ENCODE data around the gene SLC18A2.
A peak's percentile ranks its signal among the peaks of the same experiment; 100 is the strongest.
"Not testable (repeated sequence)": the region's sequence is repeated elsewhere in the genome, so short reads cannot be mapped to it uniquely, and the experiment has no call there.

The SLC18A2 gene

DNA sequence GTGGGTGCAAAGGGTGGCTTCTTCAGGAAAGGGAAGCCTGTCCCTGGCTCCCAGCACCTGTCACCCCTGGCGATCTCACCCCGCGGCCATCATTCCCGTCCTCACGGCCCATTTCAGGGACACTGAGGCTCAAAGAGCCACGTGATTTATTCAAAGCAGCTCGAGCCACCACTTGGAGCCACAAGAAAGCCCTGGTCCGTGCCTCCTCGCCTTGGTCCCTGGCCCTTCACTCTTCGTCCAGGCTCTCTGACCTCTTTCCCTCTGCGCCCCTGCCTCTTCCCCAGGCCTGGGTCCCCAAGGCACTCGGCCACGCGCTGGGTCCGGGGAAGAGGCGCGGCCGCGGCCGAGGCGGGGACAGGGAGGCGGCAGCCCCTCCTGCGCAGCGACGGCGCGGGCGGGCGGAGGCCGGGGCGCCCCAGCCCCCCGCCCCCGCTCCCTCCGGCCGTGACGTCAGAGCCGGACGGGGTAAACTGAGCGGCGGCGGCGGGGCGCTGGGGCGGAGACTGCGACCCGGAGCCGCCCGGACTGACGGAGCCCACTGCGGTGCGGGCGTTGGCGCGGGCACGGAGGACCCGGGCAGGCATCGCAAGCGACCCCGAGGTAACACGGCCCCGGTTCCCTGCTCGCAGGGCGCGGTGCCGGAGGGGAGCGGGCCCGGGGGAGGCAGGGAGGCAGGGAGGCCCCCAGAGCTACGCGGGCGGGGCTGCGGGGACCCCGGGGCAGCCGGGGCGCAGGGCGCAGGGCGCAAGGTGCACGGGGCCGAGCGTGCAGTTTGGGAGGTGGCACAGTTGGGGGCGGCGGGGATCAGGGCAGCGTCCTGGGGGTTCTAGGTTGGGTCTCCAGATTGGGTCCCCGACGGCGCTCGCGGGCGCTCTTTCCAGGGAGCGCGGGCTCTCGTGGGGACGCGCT, at the start of gene SLC18A2:
Gene SLC18A2, plus strand, starts transcription at position 494 of the 909 bp plus-strand sequence. CDS start 580 bp downstream, outside the sequence.
- DNase-seq: no peak

DNA sequence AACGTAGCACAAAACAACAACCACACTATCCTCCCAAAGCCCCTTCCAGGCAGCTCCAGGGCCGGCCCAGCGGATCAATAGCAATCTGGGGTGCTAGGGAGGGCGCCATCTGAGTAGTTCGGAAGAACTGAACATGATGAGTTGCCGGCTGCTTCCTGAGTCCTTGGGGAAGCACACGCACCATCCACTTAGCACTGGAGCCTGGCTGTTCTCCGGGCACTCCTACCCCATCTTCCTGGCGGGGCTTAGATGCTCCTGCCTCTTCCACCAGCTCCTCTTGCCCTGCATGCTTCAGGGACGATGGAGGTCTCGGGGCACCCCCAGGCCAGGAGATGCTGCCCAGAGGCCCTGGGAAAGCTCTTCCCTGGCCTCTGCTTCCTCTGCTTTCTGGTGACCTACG, 43.7 kb upstream of the SLC18A2 start, which contains the start of gene KCNK18:
Gene KCNK18, plus strand, starts transcription at position 301 of the 400 bp plus-strand sequence. Its CDS starts 0 bp downstream, at position 301.
- no peak for DNase-seq

- DNase-seq: no peak
Observed at GRCh38 chr10:117198088-117198487, 42.8 kb upstream of the SLC18A2 start.

DNA sequence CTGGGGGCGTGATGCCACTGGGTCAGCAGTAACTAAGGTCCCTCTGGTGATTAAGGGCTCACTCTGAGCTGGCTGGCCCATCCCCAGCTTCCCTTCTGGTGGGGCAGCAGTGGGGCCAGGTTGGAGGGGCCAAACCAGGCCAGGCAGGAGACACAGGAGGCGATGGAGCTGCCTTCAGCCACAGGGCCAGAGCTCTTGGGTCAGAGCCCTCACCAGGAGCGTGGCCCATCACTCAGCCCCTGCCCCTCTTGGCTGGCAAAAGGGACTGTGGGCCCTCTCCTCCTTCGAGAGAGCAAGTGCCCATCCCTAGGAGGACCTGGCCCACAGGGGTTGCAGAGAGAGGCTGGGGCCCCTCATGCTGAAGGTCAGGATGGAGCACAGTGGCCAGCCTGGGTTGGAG, 39.1 kb upstream of the SLC18A2 start:
- no peak for DNase-seq

DNA sequence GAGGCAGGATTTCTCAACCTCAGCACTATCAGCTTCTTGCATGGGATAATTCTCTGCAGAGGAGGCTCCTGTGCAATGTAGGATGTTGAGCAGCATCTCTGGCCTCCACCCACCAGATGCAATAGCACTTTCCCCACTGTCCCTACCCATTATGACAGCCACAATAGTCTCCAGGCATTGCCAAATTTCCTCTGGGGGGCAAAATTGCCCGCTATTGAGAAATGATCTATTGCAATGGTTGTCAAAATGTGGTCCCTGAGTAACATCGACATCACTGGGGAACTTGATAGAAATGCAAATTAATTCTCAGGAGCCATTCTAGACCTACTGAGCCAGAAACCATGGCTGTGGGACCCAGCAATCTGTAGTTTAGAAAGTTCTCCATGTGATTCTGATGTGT, 36.6 kb upstream of the SLC18A2 start:
- no peak for DNase-seq

- no peak for DNase-seq
Observed at GRCh38 chr10:117212176-117212575, 28.7 kb upstream of the SLC18A2 start.

GRCh38 chr10:117214401-117214800, 26.5 kb upstream of the SLC18A2 start:
- DNase-seq: no peak

DNA sequence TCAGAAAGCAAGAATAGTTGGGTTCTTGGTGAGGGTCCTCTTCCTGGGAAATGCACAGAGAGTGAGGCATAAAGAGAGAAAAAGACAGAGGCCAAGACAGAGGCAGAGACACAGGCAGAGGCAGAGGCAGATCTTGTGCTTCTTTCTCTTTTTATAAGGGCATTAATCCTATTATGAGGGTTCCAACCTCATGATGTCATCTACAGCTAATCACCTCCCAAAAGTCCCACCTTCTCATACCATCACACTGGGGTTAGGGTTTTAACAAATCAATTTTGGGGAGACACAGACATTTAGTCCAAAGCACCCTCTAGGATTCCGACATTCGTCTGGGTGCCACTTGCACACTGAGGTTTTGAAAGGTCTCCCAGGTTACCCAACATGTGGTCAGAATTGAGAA, 25.8 kb upstream of the SLC18A2 start:
- no peak for DNase-seq

DNA sequence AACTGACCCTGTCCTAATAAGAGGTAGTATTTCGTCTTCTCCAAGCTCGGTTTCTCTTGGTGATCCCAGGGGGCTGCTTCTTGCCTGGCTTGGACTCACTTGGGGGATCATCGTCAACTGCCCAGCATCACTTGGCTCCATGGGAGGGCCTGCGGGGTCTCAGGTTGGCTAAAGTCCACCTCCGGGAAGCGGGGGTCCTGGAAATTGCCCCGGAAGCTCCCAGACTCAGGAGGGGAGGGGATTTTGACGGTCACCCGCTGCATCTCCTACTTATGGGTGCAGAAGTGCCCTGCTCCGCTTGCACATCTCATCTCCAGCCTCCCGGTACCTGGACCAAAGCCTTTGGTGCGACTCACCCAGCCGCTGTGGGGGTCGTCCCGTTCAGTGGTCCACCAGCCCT, 24.9 kb upstream of the SLC18A2 start:
- DNase-seq: no peak

DNA sequence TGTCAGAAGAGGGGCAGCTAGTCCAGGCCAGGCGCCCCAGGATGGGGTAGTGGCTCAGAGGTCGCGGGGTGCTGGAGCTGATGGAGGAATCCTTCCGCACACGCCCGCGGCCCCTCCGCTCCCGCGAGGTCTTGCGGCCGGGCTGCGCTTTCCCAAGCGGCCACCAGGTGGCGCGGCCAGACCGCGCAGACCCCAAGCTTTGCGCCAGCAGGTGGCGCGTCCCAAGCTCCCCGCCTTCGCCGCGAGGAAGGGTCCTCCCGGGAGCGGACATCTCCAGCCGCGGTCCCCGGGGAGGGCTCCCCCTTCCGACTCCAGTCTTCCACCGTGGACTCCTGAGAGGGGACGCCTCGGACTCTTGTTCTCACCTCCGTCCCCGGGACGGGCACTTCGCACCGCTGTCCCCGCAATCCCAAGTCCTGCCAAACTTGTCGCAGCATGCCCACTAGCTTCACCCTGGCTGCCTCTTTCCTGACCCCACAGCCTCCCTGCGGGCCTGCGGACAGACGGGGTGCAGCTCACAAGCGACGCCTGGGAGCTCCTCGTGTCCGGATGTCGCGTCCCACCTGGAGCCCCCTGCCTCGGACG, 24.2 kb upstream of the SLC18A2 start:
- peak; percentile 35 to 67 (median 51) for DNase-seq

GRCh38 chr10:117217196-117217761, 23.6 kb upstream of the SLC18A2 start:
- no peak for DNase-seq

DNA sequence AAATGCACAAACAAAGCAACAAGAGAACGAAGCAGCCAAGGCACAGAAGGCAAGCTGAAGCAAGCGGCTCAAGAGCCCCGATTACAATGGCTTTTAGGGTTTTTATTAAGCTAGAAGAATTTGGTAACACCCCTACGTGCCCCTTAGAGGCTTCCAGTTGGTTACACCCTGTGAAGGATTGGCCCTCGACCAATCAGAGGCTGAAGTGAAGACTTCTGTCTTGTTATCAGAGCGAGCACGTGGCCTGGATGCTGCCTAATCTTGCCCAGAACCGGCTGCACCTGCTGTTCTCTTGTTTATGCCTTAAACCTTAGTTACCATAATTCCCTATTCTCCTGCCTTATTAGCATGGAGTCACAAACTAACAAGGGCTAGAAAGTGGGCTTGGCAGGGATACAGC, 22.3 kb upstream of the SLC18A2 start:
- no peak for DNase-seq

DNA sequence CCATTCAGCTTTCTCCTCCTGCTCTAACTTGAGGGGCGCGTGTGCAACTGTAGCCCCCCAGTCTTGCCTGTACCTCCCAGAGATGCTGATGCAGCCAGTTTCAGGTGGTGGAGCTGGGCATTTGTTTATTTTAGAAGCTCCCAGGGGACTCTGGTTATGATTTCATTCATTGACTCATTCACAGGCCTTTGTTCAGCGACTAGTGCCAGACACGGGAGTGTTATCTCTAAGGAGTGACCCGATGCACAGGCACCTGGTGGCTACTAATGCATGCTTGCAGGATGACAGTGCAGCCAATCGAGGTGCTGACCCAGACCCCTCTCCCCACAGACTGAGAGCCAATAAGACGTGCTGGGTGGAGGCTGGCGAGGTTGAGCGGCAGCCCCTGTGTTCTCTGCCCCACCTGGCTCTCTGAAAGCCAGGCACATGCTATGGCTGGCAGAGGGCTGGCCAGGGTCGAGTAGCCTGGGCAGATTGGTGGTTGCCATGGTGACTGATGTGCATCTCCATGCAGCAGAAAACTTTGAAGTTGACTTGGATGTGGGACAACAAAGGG, 19.7 kb upstream of the SLC18A2 start:
- DNase-seq: no peak

DNA sequence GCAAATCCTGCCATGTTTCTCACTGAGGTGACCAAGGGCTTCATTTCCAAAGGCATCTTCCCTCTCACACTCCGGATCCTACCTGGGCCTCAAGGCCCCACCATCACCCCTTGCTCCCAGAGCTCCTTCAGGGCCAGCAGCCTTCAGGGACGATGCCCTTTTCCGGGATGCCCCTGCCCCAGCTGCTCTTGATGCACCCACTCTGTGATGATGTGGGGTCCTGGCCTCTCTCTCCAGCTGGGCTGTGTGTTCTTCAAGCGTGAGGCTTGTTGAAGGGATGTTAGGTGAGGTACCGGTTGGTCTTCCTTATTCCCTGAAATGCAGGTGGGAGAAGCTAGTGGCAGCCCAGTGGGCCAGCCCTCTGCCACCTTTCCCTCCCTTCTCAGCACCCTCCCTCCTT, 18.4 kb upstream of the SLC18A2 start:
- DNase-seq: no peak

- DNase-seq: no peak
Observed at GRCh38 chr10:117222976-117223692, 17.8 kb upstream of the SLC18A2 start.

DNA sequence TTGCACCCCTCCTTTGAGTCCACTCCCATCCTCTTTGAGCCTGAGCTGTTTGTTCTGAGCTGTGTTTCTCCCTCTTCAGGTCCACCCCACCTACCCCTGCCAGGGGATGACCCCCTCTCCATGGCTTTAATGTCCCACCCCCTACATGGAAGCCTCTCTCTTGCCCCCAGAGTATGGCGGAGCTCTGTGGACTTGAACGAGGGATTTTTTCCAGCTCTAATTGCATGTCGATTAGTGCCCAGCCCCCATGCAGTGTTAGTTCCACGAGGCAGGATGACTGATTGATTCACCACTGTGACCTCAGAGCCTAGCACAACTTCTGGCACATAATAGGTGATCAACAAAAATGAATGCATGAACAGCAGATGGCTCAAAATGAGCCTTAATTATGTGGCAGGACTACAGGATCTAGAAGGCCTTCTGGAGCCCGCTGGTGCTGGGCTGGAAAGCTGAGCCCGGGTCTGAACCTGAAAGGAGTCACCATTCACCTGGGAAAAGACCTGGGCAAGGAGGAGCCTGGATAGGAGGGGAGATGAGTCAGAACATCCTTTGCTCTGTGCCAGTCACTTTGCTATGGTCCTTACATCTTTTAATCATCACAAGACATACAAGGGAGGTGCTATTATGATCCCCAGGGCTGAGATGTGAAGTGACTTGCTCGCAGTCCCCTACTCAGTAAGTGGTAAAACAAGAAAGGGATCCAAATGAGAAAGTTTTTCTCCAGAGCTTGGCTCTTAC, 17.1 kb upstream of the SLC18A2 start:
- DNase-seq: no peak

DNA sequence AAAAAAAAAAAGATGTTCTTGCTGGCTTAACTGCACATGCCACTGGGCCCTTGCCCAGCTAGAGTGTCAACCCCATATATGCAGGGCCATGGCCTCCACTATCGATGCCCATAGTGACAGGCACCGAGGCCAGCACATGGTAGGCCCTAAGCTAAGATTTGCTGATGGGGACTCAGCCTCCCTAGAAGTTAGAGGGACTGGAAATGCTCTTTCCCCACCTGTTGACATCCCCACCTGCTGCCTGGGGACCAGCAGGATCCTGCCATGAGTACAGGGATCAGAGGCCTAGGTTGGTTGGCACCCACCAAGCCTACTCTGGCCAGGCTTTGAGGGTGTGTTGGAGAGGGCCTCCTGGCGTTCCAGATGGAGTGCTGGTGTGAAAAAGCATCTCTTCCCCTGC, 16.0 kb upstream of the SLC18A2 start:
- DNase-seq: no peak

GRCh38 chr10:117226813-117227451, 14.0 kb upstream of the SLC18A2 start:
- DNase-seq: no peak

GRCh38 chr10:117228210-117228609, 12.7 kb upstream of the SLC18A2 start:
- no peak for DNase-seq

GRCh38 chr10:117230107-117230506, 10.8 kb upstream of the SLC18A2 start:
- DNase-seq: not testable (repeated sequence)

- no peak for DNase-seq
Observed at GRCh38 chr10:117237401-117237991, 3.4 kb upstream of the SLC18A2 start.

Measured in activated naive CD4-positive, alpha-beta T cell (primary cell).